Measurements from ENCODE around the gene CBFA2T3.
A peak's percentile ranks its signal among the peaks of the same experiment; 100 is the strongest.

Gene CBFA2T3

GRCh38 chr16:88995194-88995593 is 18.2 kb upstream of the CBFA2T3 start:
- DNase-seq = no peak

- DNase-seq = no peak
Measured at GRCh38 chr16:88994695-88995094, 17.7 kb upstream of the CBFA2T3 start.

- no peak for DNase-seq
Measured at GRCh38 chr16:88993946-88994600, 17.1 kb upstream of the CBFA2T3 start.

- no peak for DNase-seq
Measured at GRCh38 chr16:88993166-88993761, 16.3 kb upstream of the CBFA2T3 start.

- DNase-seq = no peak
Measured at GRCh38 chr16:88992351-88993165, 15.6 kb upstream of the CBFA2T3 start.

GRCh38 chr16:88991813-88992350 is 14.9 kb upstream of the CBFA2T3 start:
- no peak for DNase-seq

GRCh38 chr16:88989852-88990547 is 13.0 kb upstream of the CBFA2T3 start:
- no peak for DNase-seq

GRCh38 chr16:88988980-88989811 is 12.2 kb upstream of the CBFA2T3 start:
- DNase-seq = peak in 1 of 2 experiments; percentile 73

- no peak for DNase-seq
Measured at GRCh38 chr16:88985521-88985920, 8.5 kb upstream of the CBFA2T3 start.

GRCh38 chr16:88983771-88984687 is 7.0 kb upstream of the CBFA2T3 start:
- no peak for DNase-seq

- DNase-seq = no peak
Measured at GRCh38 chr16:88983165-88983564, 6.2 kb upstream of the CBFA2T3 start.

GRCh38 chr16:88982286-88983084 is 5.5 kb upstream of the CBFA2T3 start:
- DNase-seq = no peak

- no peak for DNase-seq
Measured at GRCh38 chr16:88979353-88980015, 2.5 kb upstream of the CBFA2T3 start.

- DNase-seq = no peak
Measured at GRCh38 chr16:88978608-88979346, 1.8 kb upstream of the CBFA2T3 start.

GRCh38 chr16:88977812-88978607 is 1.0 kb upstream of the CBFA2T3 start:
- no peak for DNase-seq

- DNase-seq = no peak
Measured at GRCh38 chr16:88976366-88977017, 515 bp downstream of the CBFA2T3 start.

GRCh38 chr16:88975511-88976061 is 1.4 kb downstream of the CBFA2T3 start:
- DNase-seq = no peak
